Spleen (tissue), 11 donors: Measurements from ENCODE around the gene ZXDC. TPM values are rescaled to one million over a fixed set of nuclear protein-coding genes. Genes with fewer than 3 reads are reported as not detected.

Source experiments
- DNase-seq: peaks from one replicate; pipeline ENCODE4 v3.0.0-alpha.2; 2020
- H3K27ac ChIP-seq, 8 donors: fragments of 200-600 bp; sonication (generic) in 7 of 8; 1 replicate in 4 of 8; 2 replicates in 4 of 8; pipeline versions ENCODE4 v1.5.0 to v1.8.0; 2016 to 2021; ENCODE audit warnings: inconsistent platforms in 4 of 8, mild to moderate bottlenecking in 4 of 8, moderate library complexity in 1 of 8
- H3K27me3 ChIP-seq, 7 donors: fragments of 200-600 bp; sonication (generic) in 6 of 7; replicated peaks in 1 of 7; 1 replicate in 4 of 7; 2 replicates in 3 of 7; pipeline versions ENCODE4 v1.5.0 to v1.8.0; 2016 to 2021; ENCODE audit warnings: inconsistent platforms in 3 of 7, mild to moderate bottlenecking in 1 of 7
- H3K36me3 ChIP-seq, 6 donors: fragments of 200-600 bp; sonication (generic) in 5 of 6; 1 replicate in 4 of 6; 2 replicates in 2 of 6; pipeline versions ENCODE4 v1.5.0 to v1.8.0; 2016 to 2021; ENCODE audit warnings: inconsistent platforms in 2 of 6
- H3K4me1 ChIP-seq, 6 donors: fragments of 200-600 bp; sonication (generic) in 5 of 6; 1 replicate in 3 of 6; 2 replicates in 3 of 6; pipeline versions ENCODE4 v1.5.0 to v1.8.0; 2016 to 2021; ENCODE audit warnings: inconsistent platforms in 3 of 6
- H3K4me3 ChIP-seq, 8 donors: fragments of 200-600 bp; sonication (generic) in 7 of 8; 1 replicate in 4 of 8; 2 replicates in 4 of 8; pipeline versions ENCODE4 v1.5.0 to v1.8.0; 2016 to 2021; ENCODE audit warnings: inconsistent platforms in 4 of 8, mild to moderate bottlenecking in 4 of 8, moderate library complexity in 2 of 8
- H3K9me3 ChIP-seq, 8 donors: fragments of 200-600 bp; sonication (generic) in 7 of 8; 1 replicate in 4 of 8; 2 replicates in 4 of 8; pipeline versions ENCODE4 v1.5.0 to v1.8.0; 2016 to 2021; ENCODE audit warnings: inconsistent platforms in 4 of 8
- CTCF ChIP-seq, 11 experiments: fragments of 200-600 bp in 7 of 11; fragments of 450-650 bp in 4 of 11; sonication (generic) in 4 of 11; IDR thresholded peaks in 8 of 11; conservative IDR thresholded peaks in 3 of 11; 1 replicate in 7 of 11; 2 replicates in 4 of 11; pipeline versions ENCODE4 v1.4.0 to v1.8.0; 2016 to 2021; ENCODE audit warnings: antibody characterized with exemption in 11 of 11, inconsistent platforms in 4 of 11, mild to moderate bottlenecking in 1 of 11
- POLR2A ChIP-seq, 3 donors: fragments of 450-650 bp; IDR thresholded peaks; one replicate each; pipeline ENCODE4 v1.5.1; 2017; ENCODE audit warnings: antibody characterized with exemption in 3 of 3, mild to moderate bottlenecking in 1 of 3
- POLR2AphosphoS5 ChIP-seq, 3 donors: sonication (generic); formaldehyde crosslinking; IDR thresholded peaks; one replicate each; pipeline ENCODE4 v1.5.1; 2017; ENCODE audit warnings: antibody characterized with exemption in 3 of 3
- WGBS, 5 donors: extraction: QIAGEN DNeasy Blood & Tissue Kit in 3 of 5; methylation state at CpG; one replicate each; pipeline versions ENCODE4 v1.1.5 to v1.1.7; 2013 to 2018; 5-methylcytosine and 5-hydroxymethylcytosine counted together
- intact Hi-C: fragments of 100-400 bp; cut with DNase I; formaldehyde crosslinking; loops from one replicate; pipeline ENCODE4 v1.15.0; 2023; ENCODE audit warnings: low total_unique reads
- polyA plus RNA-seq, 3 donors: library from polyadenylated mRNA; stranded (reverse); fragments of 200-250 nt; gene quantifications; one replicate each; pipeline ENCODE4 v1.2.1, GENCODE V29; 2013
- total RNA-seq, 7 donors: library from RNA; depleted of rRNA in 3 of 7; stranded (reverse); fragments of >200 nt in 3 of 7; fragmentation: NEBNext Ultra II Directional in 4 of 7; extraction: Animal tissue kit (Norgen Biotek cat#: 25700) in 4 of 7; gene quantifications; one replicate each; pipeline versions ENCODE4 v1.1.0 to v1.2.1, GENCODE V29; 2016 to 2021
- donor health status: healthy with polysubstance abuse.
- donor health status: DM: no; HTN: no; CAD: no; lungs with moderate emphysema.
- donor health status: DM: no; HTN: no; CAD: no.
- donor health status: Bipolar disorder and iron deficiency.
- donor health status: healthy.
- donor health status: DM: no; HTN: no; CAD: no.
- donor health status: DM: yes; HTN: yes; CAD: no.

ZXDC gene
- total and polyA plus RNA-seq, 10 donors: 7.5 to 75.3 (median 48.1) TPM

- TF ChIP-seq CTCF (IDR thresholded peaks at IDR 0.05 in 8 of 11, conservative IDR thresholded peaks at IDR 0.05 in 3 of 11) (no peak), POLR2A (IDR thresholded peaks at IDR 0.05) (no peak), POLR2AphosphoS5 (IDR thresholded peaks at IDR 0.05) (no peak)
- WGBS, 5 donors: 84 to 98% (median 90%) methylated on average over 2 of the region's 2 CpGs
- intact Hi-C loops: no loop called here
- H3K36me3 ChIP-seq: peaks cover 0 to 93% (median 36%) of the 10 kb centered on the region in 6 donors
- no peaks in the 10 kb centered on the region for H3K27me3 ChIP-seq
- peaks cover 0 to 18% (median 1%) of the 10 kb centered on the region in 6 donors for H3K4me1 ChIP-seq
- DNase-seq: peak; percentile 42
- no peak overlapping the region for H3K27ac ChIP-seq
- H3K9me3 ChIP-seq: no peaks in the 10 kb centered on the region
- H3K4me3 ChIP-seq: no peak overlapping the region
These were observed 28.9 kb downstream of the ZXDC start for GRCh38 chr3:126446791-126447190.

GRCh38 chr3:126446301-126446700 lies 29.4 kb downstream of the ZXDC start:
- Histone ChIP-seq H3K9me3 (no peaks in the 10 kb centered on the region), H3K27ac (no peak overlapping the region), H3K4me3 (no peak overlapping the region), H3K4me1 (peaks cover 0 to 18% (median 1%) of the 10 kb centered on the region in 6 donors), H3K27me3 (no peaks in the 10 kb centered on the region), H3K36me3 (peaks cover 0 to 93% (median 36%) of the 10 kb centered on the region in 6 donors)
- TF ChIP-seq CTCF (IDR thresholded peaks at IDR 0.05 in 8 of 11, conservative IDR thresholded peaks at IDR 0.05 in 3 of 11) (no peak), POLR2AphosphoS5 (IDR thresholded peaks at IDR 0.05) (peak in 1 of 3 donors; percentile 18)
- DNase-seq: peak; percentile 36
- WGBS, 5 donors: 92 to 94% (median 93%) methylated on average over 8 of the region's 8 CpGs
- intact Hi-C loops: no loop called here

- Histone ChIP-seq H3K27me3 (no peaks in the 10 kb centered on the region), H3K27ac (peak overlapping the region in 2 of 8 donors; percentile 10 to 12), H3K4me1 (peaks cover 0 to 18% (median 0%) of the 10 kb centered on the region in 6 donors), H3K9me3 (no peaks in the 10 kb centered on the region), H3K4me3 (no peak overlapping the region), H3K36me3 (peaks cover 0 to 93% (median 35%) of the 10 kb centered on the region in 6 donors)
- peak; percentile 39 for DNase-seq
- WGBS, 5 donors: 77 to 84% (median 80%) methylated on average over 5 of the region's 5 CpGs
- TF ChIP-seq CTCF (IDR thresholded peaks at IDR 0.05 in 8 of 11, conservative IDR thresholded peaks at IDR 0.05 in 3 of 11): no peak
- TF ChIP-seq POLR2AphosphoS5 (IDR thresholded peaks at IDR 0.05): no peak
- no peak for TF ChIP-seq POLR2A (IDR thresholded peaks at IDR 0.05)
- intact Hi-C loops: no loop called here
These were observed 30.2 kb downstream of the ZXDC start for GRCh38 chr3:126445506-126445905.

- H3K4me1 ChIP-seq: peaks cover 0 to 18% (median 0%) of the 10 kb centered on the region in 6 donors
- peak; percentile 51 for DNase-seq
- intact Hi-C loops: no loop called here
- H3K27me3 ChIP-seq: no peaks in the 10 kb centered on the region
- peaks cover 0 to 93% (median 36%) of the 10 kb centered on the region in 6 donors for H3K36me3 ChIP-seq
- 64 to 88% (median 81%) methylated on average over 3 of the region's 3 CpGs for WGBS, 5 donors
- H3K9me3 ChIP-seq: no peaks in the 10 kb centered on the region
- no peak for TF ChIP-seq POLR2A (IDR thresholded peaks at IDR 0.05)
- no peak for TF ChIP-seq CTCF (IDR thresholded peaks at IDR 0.05 in 8 of 11, conservative IDR thresholded peaks at IDR 0.05 in 3 of 11)
- no peak for TF ChIP-seq POLR2AphosphoS5 (IDR thresholded peaks at IDR 0.05)
- H3K27ac ChIP-seq: no peak overlapping the region
- no peak overlapping the region for H3K4me3 ChIP-seq
These were observed 32.8 kb downstream of the ZXDC start for GRCh38 chr3:126442856-126443242.
